ENCODE results near the gene DPH5. TPM values are rescaled to one million over a fixed set of nuclear protein-coding genes. Genes with fewer than 3 reads are reported as not detected.
"Not testable (repeated sequence)": the region's sequence is repeated elsewhere in the genome, so short reads cannot be mapped to it uniquely, and the experiment has no call there.

DPH5 gene
- total RNA-seq, 2 donors from 2014 or later, result 13.6 to 18.6 TPM

GRCh38 chr1:101039245-101039644 lies 13.7 kb upstream of the DPH5 start:
- intact Hi-C loops (cut with DNase I), result loop anchor here in 1 of 2 donors (2.0 kb wide), 1 partner anchor 24 kb away; no protein-coding TSS in a partner anchor

GRCh38 chr1:101037316-101037715 lies 11.7 kb upstream of the DPH5 start:
- intact Hi-C loops (cut with DNase I), result no loop called here
- DNase-seq (ENCODE audit: low spot score), result no peak

More at GRCh38 chr1:101039245-101039644, 13.7 kb upstream of the DPH5 start:
- no peak for DNase-seq (ENCODE audit: low spot score)

GRCh38 chr1:101033017-101033416 lies 7.4 kb upstream of the DPH5 start:
- intact Hi-C loops (cut with DNase I), result no loop called here
- no peak for DNase-seq (ENCODE audit: low spot score)

GRCh38 chr1:101032129-101032528 lies 6.5 kb upstream of the DPH5 start:
- DNase-seq (ENCODE audit: low spot score); intact Hi-C loops (cut with DNase I): not testable (repeated sequence)

GRCh38 chr1:101030881-101031280 lies 5.3 kb upstream of the DPH5 start:
- no peak for DNase-seq (ENCODE audit: low spot score)
- intact Hi-C loops (cut with DNase I), result no loop called here

- intact Hi-C loops (cut with DNase I), result no loop called here
- DNase-seq (ENCODE audit: low spot score), result no peak
Measured at GRCh38 chr1:101029184-101029583, 3.6 kb upstream of the DPH5 start.

- no peak for DNase-seq (ENCODE audit: low spot score)
- intact Hi-C loops (cut with DNase I), result no loop called here
Measured at GRCh38 chr1:101028466-101028865, 2.9 kb upstream of the DPH5 start.

- no peak for DNase-seq (ENCODE audit: low spot score)
- intact Hi-C loops (cut with DNase I), result no loop called here
Measured at GRCh38 chr1:101027194-101027772, 1.7 kb upstream of the DPH5 start.

- intact Hi-C loops (cut with DNase I), result no loop called here
- DNase-seq (ENCODE audit: low spot score), result no peak
Measured at GRCh38 chr1:101026430-101026788, 825 bp upstream of the DPH5 start.

- intact Hi-C loops (cut with DNase I), result no loop called here
- DNase-seq (ENCODE audit: low spot score), result no peak
Measured at GRCh38 chr1:101025283-101025656, 314 bp downstream of the DPH5 start.

- intact Hi-C loops (cut with DNase I), result no loop called here
- DNase-seq (ENCODE audit: low spot score), result no peak
Measured at GRCh38 chr1:101022294-101022693, 3.3 kb downstream of the DPH5 start.

GRCh38 chr1:101017448-101017847 lies 8.1 kb downstream of the DPH5 start:
- intact Hi-C loops (cut with DNase I), result no loop called here
- no peak for DNase-seq (ENCODE audit: low spot score)

GRCh38 chr1:101013776-101014175 lies 11.8 kb downstream of the DPH5 start:
- no peak for DNase-seq (ENCODE audit: low spot score)
- intact Hi-C loops (cut with DNase I), result loop anchor here in 1 of 2 donors (2.0 to 5.0 kb wide), 2 partner anchors 25 to 476 kb away; partner anchors contain the start of gene GPR88

- DNase-seq (ENCODE audit: low spot score), result no peak
- intact Hi-C loops (cut with DNase I), result no loop called here
Measured at GRCh38 chr1:101008229-101008834, 17.3 kb downstream of the DPH5 start.

- no peak for DNase-seq (ENCODE audit: low spot score)
- intact Hi-C loops (cut with DNase I), result no loop called here
Measured at GRCh38 chr1:101006553-101006952, 19.0 kb downstream of the DPH5 start.

- intact Hi-C loops (cut with DNase I), result no loop called here
- DNase-seq (ENCODE audit: low spot score), result no peak
Measured at GRCh38 chr1:101005871-101006270, 19.7 kb downstream of the DPH5 start.

- intact Hi-C loops (cut with DNase I), result no loop called here
- no peak for DNase-seq (ENCODE audit: low spot score)
Measured at GRCh38 chr1:101005183-101005582, 20.4 kb downstream of the DPH5 start.

GRCh38 chr1:101004670-101005069 lies 20.9 kb downstream of the DPH5 start:
- no peak for DNase-seq (ENCODE audit: low spot score)
- intact Hi-C loops (cut with DNase I), result loop anchor here in 1 of 2 donors (5.0 kb wide), 1 partner anchor 1532 kb away; no protein-coding TSS in a partner anchor

- no peak for DNase-seq (ENCODE audit: low spot score)
- intact Hi-C loops (cut with DNase I), result loop anchor here in 1 of 2 donors (5.0 kb wide), 1 partner anchor 1532 kb away; no protein-coding TSS in a partner anchor
Measured at GRCh38 chr1:101004061-101004460, 21.5 kb downstream of the DPH5 start.

- intact Hi-C loops (cut with DNase I), result loop anchor here in 1 of 2 donors (5.0 kb wide), 1 partner anchor 1531 kb away; no protein-coding TSS in a partner anchor
- DNase-seq (ENCODE audit: low spot score), result no peak
Measured at GRCh38 chr1:101003012-101003650, 22.5 kb downstream of the DPH5 start.

- intact Hi-C loops (cut with DNase I), result loop anchor here in 1 of 2 donors (5.0 kb wide), 1 partner anchor 1530 kb away; no protein-coding TSS in a partner anchor
- DNase-seq (ENCODE audit: low spot score), result no peak
Measured at GRCh38 chr1:101002551-101002950, 23.0 kb downstream of the DPH5 start.
